Measurements from ENCODE around the gene BABAM2.

Gene BABAM2

GRCh38 chr2:28375236-28375635 lies 484.7 kb downstream of the BABAM2 start:
- DNase-seq (ENCODE audit: low read depth in 2 of 2): no peak

- DNase-seq (ENCODE audit: low read depth in 2 of 2): no peak
Observed at GRCh38 chr2:28375742-28376631, 485.5 kb downstream of the BABAM2 start.

DNA sequence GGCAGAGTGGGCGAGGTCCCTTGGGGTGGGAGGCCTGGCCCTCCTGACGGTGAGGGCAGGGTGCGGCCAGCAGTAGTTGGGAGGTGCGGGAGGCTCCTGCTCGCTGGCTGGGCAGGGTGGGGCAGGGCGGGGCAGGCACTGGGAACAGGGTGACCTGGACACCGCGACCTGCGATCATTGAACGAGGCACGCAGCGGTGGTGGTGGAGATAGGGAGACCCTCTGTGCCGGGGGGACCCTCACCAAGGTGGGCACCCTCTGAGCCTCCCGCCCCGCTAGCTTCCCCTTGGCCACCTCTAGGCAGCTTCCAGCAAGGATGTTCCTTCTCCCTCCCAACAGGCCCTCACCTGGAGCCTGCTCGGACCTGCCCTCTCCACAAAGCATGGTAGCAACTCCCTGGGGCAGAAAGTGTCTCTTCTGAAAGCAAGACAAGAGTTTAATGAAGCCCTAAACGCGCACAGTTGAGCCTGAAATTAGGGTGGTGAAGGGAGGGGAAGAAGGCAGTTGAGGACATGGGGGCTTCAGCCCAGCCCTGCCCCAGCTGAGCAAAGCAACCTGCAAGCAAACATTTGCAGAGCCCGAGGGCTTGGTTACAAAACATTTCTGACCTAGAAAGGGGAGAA lies 486.8 kb downstream of the BABAM2 start:
- no peak for DNase-seq (ENCODE audit: low read depth in 2 of 2)

GRCh38 chr2:28377984-28378678 lies 487.6 kb downstream of the BABAM2 start:
- no peak for DNase-seq (ENCODE audit: low read depth in 2 of 2)

DNA sequence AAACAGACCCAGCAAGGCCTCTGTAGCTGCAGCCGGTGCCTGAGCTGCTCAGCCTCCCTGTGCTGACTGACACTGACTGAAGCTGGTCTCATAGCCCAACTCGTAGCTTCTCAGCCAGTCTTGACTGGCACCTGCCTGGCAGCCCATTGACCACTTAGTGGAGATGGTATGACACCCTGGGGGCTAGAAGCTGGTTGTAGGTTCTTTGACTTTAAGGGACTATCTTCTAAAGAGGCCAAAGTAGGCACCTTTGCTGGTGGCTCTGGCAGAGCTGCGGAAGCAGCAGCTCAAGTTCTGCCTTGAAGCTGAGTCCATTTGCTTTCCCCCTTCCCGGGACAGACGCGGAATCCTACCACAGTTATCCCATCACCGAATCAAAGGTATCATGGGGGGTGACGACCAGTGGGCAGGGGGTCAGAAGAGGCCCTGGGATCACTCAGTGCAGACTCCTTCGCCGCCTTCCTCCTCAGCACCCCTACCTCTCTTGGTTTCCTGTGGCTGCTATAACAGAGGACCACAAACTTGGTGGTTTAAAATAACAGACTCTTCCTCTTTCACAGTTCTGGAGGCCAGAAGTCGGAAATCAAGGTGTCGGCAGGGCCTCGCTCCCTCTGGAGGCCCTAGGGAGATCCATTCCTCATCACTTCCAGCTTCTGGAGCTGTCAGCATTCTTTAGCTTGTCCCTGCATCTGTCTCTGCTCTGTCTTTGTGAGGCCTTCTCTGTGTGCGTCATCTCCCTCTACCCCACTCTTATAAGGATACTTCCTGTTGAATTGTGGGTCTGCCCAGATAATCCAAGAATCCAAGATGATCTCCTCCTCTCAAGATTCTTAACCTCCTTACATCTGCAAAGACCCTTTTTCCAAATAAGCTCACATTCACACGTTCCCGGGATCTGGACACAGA lies 488.4 kb downstream of the BABAM2 start:
- DNase-seq (ENCODE audit: low read depth in 2 of 2): no peak

DNA sequence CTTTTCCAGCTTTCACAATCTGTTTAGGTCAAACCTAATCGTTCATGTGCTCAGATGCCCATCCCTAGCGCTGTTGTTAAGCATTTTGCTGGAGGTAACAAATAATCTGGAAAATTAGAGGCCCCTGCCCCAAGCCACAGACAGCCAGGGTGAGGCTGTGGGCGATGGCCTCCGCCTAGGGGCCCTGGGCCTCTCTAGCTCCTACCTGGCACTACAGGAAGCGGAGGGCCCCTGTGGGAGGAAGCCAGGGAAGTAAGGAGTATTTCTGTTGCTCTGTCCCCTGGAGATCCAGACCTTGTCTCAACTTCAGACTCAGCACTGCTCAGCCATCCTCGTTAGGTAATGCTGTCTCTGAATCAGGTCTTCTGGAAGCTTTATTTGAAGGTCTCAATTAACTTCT lies 489.7 kb downstream of the BABAM2 start:
- DNase-seq (ENCODE audit: low read depth in 2 of 2): no peak

DNA sequence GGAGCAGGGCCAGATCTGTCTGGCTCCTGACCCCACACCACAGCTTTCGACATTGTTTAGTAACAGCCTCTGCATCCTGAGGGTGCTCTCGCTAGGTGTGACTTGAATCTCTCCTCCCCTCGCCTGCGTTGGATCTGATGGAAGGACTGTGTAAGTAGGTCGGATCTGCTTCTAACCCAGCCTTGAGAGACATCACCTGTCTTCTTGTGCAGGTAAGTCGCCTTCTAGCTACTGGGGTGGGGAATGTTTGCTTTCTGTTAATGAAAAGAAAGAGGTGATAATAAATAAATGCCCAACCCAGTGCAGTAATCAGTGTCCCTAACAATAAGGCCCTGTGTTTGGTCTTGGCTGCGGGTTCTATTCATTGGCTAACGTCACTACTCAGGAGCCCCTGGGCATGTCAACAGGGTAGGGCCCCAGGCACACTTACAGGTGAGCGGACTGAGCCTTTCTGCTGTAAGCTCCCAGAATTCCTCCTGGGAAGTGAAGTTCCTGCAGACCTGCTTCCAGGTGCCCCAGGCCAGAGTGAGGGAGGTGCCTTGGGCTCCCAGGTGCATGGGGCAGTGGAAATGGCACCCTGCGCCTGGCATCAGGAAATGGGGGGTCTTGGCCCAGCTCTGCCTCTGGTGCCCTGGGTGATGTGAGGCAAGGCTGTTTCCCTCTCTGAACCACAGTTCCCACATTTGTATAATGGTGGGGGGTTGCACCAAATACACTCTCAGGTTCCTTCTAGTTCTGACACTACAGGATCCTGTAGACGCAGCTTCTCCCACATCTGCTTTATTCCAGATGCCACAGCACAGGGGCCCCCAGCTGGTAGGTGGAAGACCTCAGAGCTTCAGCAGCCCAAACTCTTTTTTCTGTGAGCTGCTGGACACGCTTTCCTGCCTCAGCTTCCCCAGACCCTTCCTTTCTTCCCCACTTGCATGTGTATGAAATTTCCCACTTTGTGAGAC lies 491.0 kb downstream of the BABAM2 start:
- no peak for DNase-seq (ENCODE audit: low read depth in 2 of 2)

DNA sequence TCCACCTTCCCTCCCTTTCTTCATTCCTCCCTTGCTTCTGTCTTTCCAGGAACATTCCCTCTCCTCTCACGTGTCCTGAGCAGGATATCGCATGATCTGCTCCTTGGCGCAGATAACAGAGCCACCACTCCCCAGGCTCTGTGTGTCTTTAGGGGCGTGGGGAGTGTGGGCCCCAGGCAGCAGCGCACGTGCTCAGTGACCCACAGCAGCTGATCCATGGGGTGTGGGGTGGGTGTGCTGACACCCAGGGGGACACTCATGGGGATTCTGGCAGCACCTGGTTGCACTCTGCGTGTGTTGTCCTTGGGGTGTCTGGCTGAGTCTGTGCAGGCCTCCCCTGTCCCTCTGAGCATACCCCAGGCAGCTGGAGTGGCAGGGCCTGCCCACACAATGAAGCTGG lies 492.2 kb downstream of the BABAM2 start:
- no peak for DNase-seq (ENCODE audit: low read depth in 2 of 2)

DNA sequence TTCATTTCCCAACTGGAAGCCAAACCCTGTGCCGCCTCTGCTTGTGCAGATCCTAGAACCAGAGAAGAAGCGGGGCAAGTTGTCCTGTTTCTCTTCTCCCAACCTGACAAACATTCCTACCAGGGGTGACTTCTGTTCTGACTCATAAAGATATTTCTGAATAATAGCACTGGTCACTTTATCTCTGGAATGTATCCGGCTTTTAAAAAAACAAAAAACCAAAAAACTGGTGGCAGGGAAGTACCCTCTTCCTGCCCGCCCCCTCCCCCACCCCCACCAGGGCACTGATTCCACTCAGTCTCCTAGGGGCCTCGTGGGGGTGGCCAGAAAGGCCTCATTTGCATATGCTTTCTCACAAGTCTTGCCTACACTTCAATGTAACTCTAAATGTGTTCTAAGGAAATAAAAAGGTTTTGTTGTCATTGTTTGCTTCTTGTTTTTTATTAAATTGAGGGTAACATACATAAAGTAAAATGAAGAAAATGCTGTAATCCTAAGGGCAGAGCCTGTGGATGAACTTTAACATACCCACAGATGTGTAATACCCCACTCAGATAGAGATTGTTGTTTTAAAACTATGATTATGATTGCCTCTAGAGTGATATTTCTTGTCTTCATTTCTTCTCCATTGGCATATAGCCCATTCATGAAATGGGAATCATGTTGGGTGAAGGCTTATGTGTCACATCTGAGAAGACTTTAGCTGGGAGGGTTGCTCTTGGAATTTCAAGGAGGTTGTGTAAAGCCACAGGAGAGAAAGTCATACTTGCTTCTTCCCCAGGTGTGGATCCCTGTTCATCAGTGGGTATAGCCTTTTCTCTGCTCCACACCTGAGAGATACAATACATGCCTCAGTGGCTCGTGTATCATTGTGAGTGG lies 496.8 kb downstream of the BABAM2 start:
- no peak for DNase-seq (ENCODE audit: low read depth in 2 of 2)
